B cell (primary cell): Measurements from ENCODE around the gene TENM3. TPM values are rescaled to one million over a fixed set of nuclear protein-coding genes. Genes with fewer than 3 reads are reported as not detected.

Source experiments
- ATAC-seq: fragments of 200-7000 bp; cut with Tn5 transposase; one replicate; pipeline ENCODE4 v1.10.0; 2021; ENCODE audit warnings: low read depth, mild to moderate bottlenecking, moderate number of reproducible peaks, moderate library complexity
- CTCF ChIA-PET: fragments of 350-600 bp; sonication (Branson Sonifier 250); formaldehyde crosslinking; loops from one replicate; lab custom pipeline; 2021; ENCODE audit warnings: antibody characterized with exemption, inconsistent platforms; lab: Charles Lee
- POLR2A ChIA-PET: fragments of 350-600 bp; sonication (Branson Sonifier 250); formaldehyde crosslinking; loops from one replicate; lab custom pipeline; 2021; ENCODE audit warnings: antibody characterized with exemption; lab: Charles Lee
- DNase-seq: peaks from one replicate; pipeline ENCODE4 v3.0.0; 2013
- H2AFZ ChIP-seq: 2 replicates; pipeline ENCODE4 v1.6.1; 2012; ENCODE audit warnings: mild to moderate bottlenecking, low read depth, low read length; ENCODE audit not compliant: insufficient read depth, poor library complexity, severe bottlenecking
- H3K27ac ChIP-seq, 2 donors: 1 replicate in 1 of 2; 2 replicates in 1 of 2; pipeline ENCODE4 v1.5.1; 2012 to 2013; ENCODE audit warnings: low read length in 2 of 2, mild to moderate bottlenecking in 2 of 2, moderate library complexity in 1 of 2
- H3K27me3 ChIP-seq, 4 experiments: fragments of 200-600 bp in 1 of 4; sonication (generic) in 1 of 4; replicated peaks in 1 of 4; 1 replicate in 2 of 4; 2 replicates in 2 of 4; pipeline versions ENCODE4 v1.6.1 to v1.7.0; 2013 to 2016; ENCODE audit warnings: low read length in 3 of 4, mild to moderate bottlenecking in 2 of 4, mixed read lengths in 1 of 4, moderate library complexity in 1 of 4; ENCODE audit not compliant: insufficient read depth in 4 of 4, control insufficient read depth in 3 of 4; ENCODE audit errors: control extremely low read depth in 1 of 4
- H3K36me3 ChIP-seq, 2 experiments: replicated peaks in 1 of 2; 1 replicate in 1 of 2; 2 replicates in 1 of 2; pipeline versions ENCODE4 v1.6.1 to v1.7.1; 2013; ENCODE audit warnings: low read length in 1 of 2; ENCODE audit not compliant: insufficient read depth in 2 of 2, control insufficient read depth in 1 of 2; ENCODE audit errors: control extremely low read depth in 1 of 2, extremely low read depth in 1 of 2
- H3K4me1 ChIP-seq, 2 donors: fragments of 200-600 bp in 1 of 2; sonication (generic) in 1 of 2; 1 replicate in 1 of 2; 2 replicates in 1 of 2; pipeline versions ENCODE4 v1.5.1 to v1.6.1; 2013 to 2017; ENCODE audit warnings: low read length in 2 of 2; ENCODE audit not compliant: control insufficient read depth in 2 of 2, insufficient read depth in 2 of 2
- H3K4me2 ChIP-seq: replicated peaks from 2 replicates; pipeline ENCODE3; 2012; ENCODE audit warnings: mild to moderate bottlenecking, low read depth, low read length; ENCODE audit not compliant: poor library complexity, severe bottlenecking
- H3K4me3 ChIP-seq, 5 experiments: fragments of 200-600 bp in 1 of 5; sonication (generic) in 1 of 5; 1 replicate in 3 of 5; 2 replicates in 2 of 5; pipeline versions ENCODE4 v1.5.1 to v1.7.0; 2011 to 2016; ENCODE audit warnings: low read length in 4 of 5, mild to moderate bottlenecking in 4 of 5, low read depth in 2 of 5, control low read depth in 1 of 5, moderate library complexity in 1 of 5; ENCODE audit not compliant: insufficient read depth in 1 of 5; ENCODE audit errors: control extremely low read depth in 1 of 5, extremely low read depth in 1 of 5
- H3K79me2 ChIP-seq: fragments of 200-600 bp; sonication (generic); one replicate; pipeline ENCODE4 v1.6.0; 2016; ENCODE audit warnings: low read length; ENCODE audit not compliant: control insufficient read depth, insufficient read depth
- H3K9ac ChIP-seq: fragments of 200-600 bp; sonication (generic); 2 replicates; pipeline ENCODE4 v1.6.1; 2017; ENCODE audit warnings: mild to moderate bottlenecking, low read length, moderate library complexity
- H3K9me3 ChIP-seq, 3 donors: one replicate each; pipeline versions ENCODE4 v1.6.1 to v1.7.1; 2013; ENCODE audit warnings: low read length in 2 of 3; ENCODE audit not compliant: control insufficient read depth in 2 of 3, insufficient read depth in 1 of 3; ENCODE audit errors: control extremely low read depth in 1 of 3
- H4K20me1 ChIP-seq: 2 replicates; pipeline ENCODE4 v1.6.0; 2012; ENCODE audit warnings: mild to moderate bottlenecking, low read length; ENCODE audit not compliant: insufficient read depth, control insufficient read depth, poor library complexity, severe bottlenecking
- H3K27ac Mint-ChIP-seq: one replicate; pipeline ENCODE4 v1.8.0; 2021; ENCODE audit warnings: mixed read lengths
- H3K27me3 Mint-ChIP-seq: one replicate; pipeline ENCODE4 v1.8.0; 2021; ENCODE audit warnings: mixed read lengths
- H3K4me1 Mint-ChIP-seq: one replicate; pipeline ENCODE4 v1.8.0; 2021; ENCODE audit warnings: mixed read lengths
- H3K4me3 Mint-ChIP-seq: one replicate; pipeline ENCODE4 v1.8.0; 2021; ENCODE audit warnings: mixed read lengths
- H3K9me3 Mint-ChIP-seq: one replicate; pipeline ENCODE4 v1.8.0; 2022; ENCODE audit warnings: mixed read lengths; ENCODE audit not compliant: insufficient read depth
- CTCF ChIP-seq: fragments of 200-600 bp; IDR thresholded peaks from one replicate; pipeline ENCODE4 v1.8.0; 2022; ENCODE audit warnings: antibody characterized with exemption, mild to moderate bottlenecking
- EZH2 ChIP-seq: IDR thresholded peaks from 2 replicates; pipeline ENCODE4 v1.6.1; 2012; ENCODE audit warnings: borderline replicate concordance, low read depth, mild to moderate bottlenecking, moderate library complexity, low read length; ENCODE audit not compliant: insufficient read depth, poor library complexity, severe bottlenecking
- WGBS: methylation state at CpG from one replicate; pipeline ENCODE4 v1.1.5; 2013; ENCODE audit warnings: missing lambda C conversion rate; ENCODE audit not compliant: insufficient coverage; 5-methylcytosine and 5-hydroxymethylcytosine counted together
- intact Hi-C: fragments of 100-400 bp; cut with micrococcal nuclease; formaldehyde crosslinking; loops from one replicate; pipeline ENCODE4 v1.10.0; 2022
- polyA plus RNA-seq: library from polyadenylated mRNA; depleted of rRNA; stranded (reverse); fragments of >200 nt; gene quantifications from 2 replicates; pipeline ENCODE4 v1.2.3, GENCODE V29; 2012
- total RNA-seq, 2 donors: library from RNA; stranded (reverse); fragments of 120-200 nt in 1 of 2; gene quantifications; 1 replicate in 1 of 2; 2 replicates in 1 of 2; pipeline versions ENCODE4 v1.2.3 to v1.2.4, GENCODE V29; 2013 to 2022

The TENM3 gene
- total and polyA plus RNA-seq, 2 donors (not counting 1 experiment from before 2014, with no cell fraction given) = not detected

- Histone ChIP-seq H4K20me1 (no peaks in the 10 kb centered on the region), H3K4me3 (no peak overlapping the region), H3K27ac (no peak overlapping the region), H3K9ac (no peak overlapping the region), H3K4me1 (no peaks in the 10 kb centered on the region), H3K36me3 (no peaks in the 10 kb centered on the region), H3K27me3 (no peaks in the 10 kb centered on the region), H3K9me3 (peaks cover 0 to 5% (median 0%) of the 10 kb centered on the region in 3 donors), H2AFZ (no peak overlapping the region), H3K4me2 (no peak overlapping the region), H3K79me2 (no peaks in the 10 kb centered on the region)
- no peak for DNase-seq
- no peak overlapping the region for H3K4me3 Mint-ChIP-seq
- TF ChIP-seq EZH2 (no peak), CTCF (no peak)
- H3K27me3 Mint-ChIP-seq = no peaks in the 10 kb centered on the region
- intact Hi-C loops = no loop called here
- H3K4me1 Mint-ChIP-seq = no peaks in the 10 kb centered on the region
- ChIA-PET CTCF (no interaction called here), POLR2A (no interaction called here)
- no peak overlapping the region for H3K27ac Mint-ChIP-seq
- H3K9me3 Mint-ChIP-seq = no peaks in the 10 kb centered on the region
- no peak for ATAC-seq
These were observed 23.8 kb downstream of the TENM3 start for GRCh38 chr4:182267048-182267447.

GRCh38 chr4:182268966-182269365 is 25.8 kb downstream of the TENM3 start:
- intact Hi-C loops = no loop called here
- H3K9me3 Mint-ChIP-seq = no peaks in the 10 kb centered on the region

More at GRCh38 chr4:182268966-182269365, 25.8 kb downstream of the TENM3 start:
- Histone ChIP-seq H3K4me1 (no peaks in the 10 kb centered on the region), H3K27me3 (no peaks in the 10 kb centered on the region), H3K27ac (no peak overlapping the region), H3K9me3 (peaks cover 0 to 5% (median 0%) of the 10 kb centered on the region in 3 donors), H2AFZ (no peak overlapping the region), H3K36me3 (no peaks in the 10 kb centered on the region), H3K79me2 (no peaks in the 10 kb centered on the region), H3K4me2 (no peak overlapping the region), H3K4me3 (no peak overlapping the region), H4K20me1 (no peaks in the 10 kb centered on the region), H3K9ac (no peak overlapping the region)
- TF ChIP-seq EZH2 (no peak), CTCF (no peak)
- no peak overlapping the region for H3K27ac Mint-ChIP-seq
- no peaks in the 10 kb centered on the region for H3K27me3 Mint-ChIP-seq
- no peak for DNase-seq
- ChIA-PET CTCF (no interaction called here), POLR2A (no interaction called here)
- no peak for ATAC-seq
- no peaks in the 10 kb centered on the region for H3K4me1 Mint-ChIP-seq
- H3K4me3 Mint-ChIP-seq = no peak overlapping the region
- WGBS = 75% methylated on average over 1 of the region's 3 CpGs
